Measurements from ENCODE around the gene RPL10A.
"Not testable (repeated sequence)": the region's sequence is repeated elsewhere in the genome, so short reads cannot be mapped to it uniquely, and the experiment has no call there.

The RPL10A gene

GRCh38 chr6:35512006-35512405 is 43.8 kb downstream of the RPL10A start:
- no peak for DNase-seq (ENCODE audit: low read depth in 2 of 2)

- no peak for DNase-seq (ENCODE audit: low read depth in 2 of 2)
These were observed 44.5 kb downstream of the RPL10A start, which contains the start of gene TULP1 for GRCh38 chr6:35512740-35513139. Gene TULP1, minus strand, starts transcription at chr6:35512896. Its CDS starts 38 bp downstream, at chr6:35512858.

- DNase-seq (ENCODE audit: low read depth in 2 of 2) = no peak
These were observed 46.4 kb downstream of the RPL10A start for GRCh38 chr6:35514587-35514986.

GRCh38 chr6:35515939-35516338 is 47.7 kb downstream of the RPL10A start:
- DNase-seq (ENCODE audit: low read depth in 2 of 2) = not testable (repeated sequence)

- no peak for DNase-seq (ENCODE audit: low read depth in 2 of 2)
These were observed 48.5 kb downstream of the RPL10A start for GRCh38 chr6:35516712-35517111.

- DNase-seq (ENCODE audit: low read depth in 2 of 2) = not testable (repeated sequence)
These were observed 49.8 kb downstream of the RPL10A start for GRCh38 chr6:35517978-35518377.

- no peak for DNase-seq (ENCODE audit: low read depth in 2 of 2)
These were observed 50.5 kb downstream of the RPL10A start for GRCh38 chr6:35518566-35519312.

GRCh38 chr6:35519313-35520015 is 51.3 kb downstream of the RPL10A start:
- no peak for DNase-seq (ENCODE audit: low read depth in 2 of 2)
